ENCODE measurements around the gene DNAJC6. TPM values are rescaled to one million over a fixed set of nuclear protein-coding genes. Genes with fewer than 3 reads are reported as not detected.
"Not testable (repeated sequence)": the region's sequence is repeated elsewhere in the genome, so short reads cannot be mapped to it uniquely, and the experiment has no call there.

The DNAJC6 gene
- polyA plus RNA-seq, 3 donors, result 0.56 to 0.95 (median 0.62) TPM

DNA sequence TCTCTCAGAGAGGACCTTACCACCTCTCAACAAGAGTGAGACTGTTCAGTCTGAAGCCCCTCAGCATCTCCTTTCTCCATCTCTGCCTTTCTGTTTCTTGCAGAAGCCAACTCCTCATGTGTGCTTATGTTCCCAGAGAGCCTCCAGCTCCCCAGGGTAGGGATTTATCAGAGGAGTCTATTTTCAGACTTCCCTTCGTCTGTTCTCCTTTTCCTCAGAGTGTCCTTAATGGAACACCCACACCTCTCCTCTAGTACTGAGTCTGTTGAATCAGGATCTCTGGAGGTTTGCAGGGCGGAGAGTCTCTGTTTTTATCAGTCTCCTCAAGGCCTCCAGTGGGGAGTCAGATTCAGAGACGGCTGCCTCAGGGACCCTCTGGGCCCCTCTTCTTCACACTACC is 25.1 kb upstream of the DNAJC6 start:
- no peak overlapping the region for H3K27ac ChIP-seq (ENCODE audit: low read depth, low read length)
- 76 to 84% (median 80%) methylated on average over 3 of the region's 3 CpGs for WGBS, 3 donors

DNA sequence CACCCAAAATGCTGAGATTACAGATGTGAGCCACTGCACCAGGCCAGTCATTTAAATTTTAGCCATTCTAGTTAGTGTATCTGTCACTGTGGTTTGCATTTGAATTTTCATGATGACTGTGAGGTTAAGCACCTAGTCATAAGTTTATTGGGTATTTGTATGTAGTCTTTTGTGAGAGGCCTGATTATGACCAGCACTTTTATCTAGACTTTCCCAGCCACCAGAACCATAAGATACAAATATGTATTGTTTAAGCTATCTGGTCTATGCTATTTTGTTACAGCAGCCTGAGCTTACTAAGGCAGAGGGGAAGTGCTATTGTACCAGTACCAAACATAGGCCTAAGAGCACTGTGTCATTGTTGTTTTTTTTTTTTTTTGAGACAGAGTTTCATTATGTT is 19.9 kb upstream of the DNAJC6 start:
- no peak overlapping the region for H3K27ac ChIP-seq (ENCODE audit: low read depth, low read length)

DNA sequence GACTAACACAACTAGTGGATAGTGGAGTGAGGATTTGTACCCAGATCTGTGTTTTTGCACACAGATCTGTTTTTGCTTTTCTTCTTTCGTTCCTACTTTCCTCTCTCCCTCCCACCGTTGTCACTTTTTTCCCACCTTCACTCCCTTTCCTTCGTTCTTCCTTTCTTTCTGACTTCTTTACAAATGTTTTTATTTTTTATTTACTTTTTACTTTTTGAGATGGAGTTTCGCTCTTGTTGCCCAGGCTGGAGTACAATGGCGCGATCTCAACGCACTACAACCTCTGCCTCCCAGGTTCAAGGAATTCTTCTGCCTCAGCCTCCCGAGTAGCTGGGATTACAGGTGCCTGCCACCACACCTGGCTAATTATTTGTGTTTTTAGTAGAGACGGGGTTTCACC is 17.5 kb upstream of the DNAJC6 start:
- not testable (repeated sequence) for H3K27ac ChIP-seq (ENCODE audit: low read depth, low read length)
- 84 to 92% (median 89%) methylated on average over 9 of the region's 9 CpGs for WGBS, 3 donors

DNA sequence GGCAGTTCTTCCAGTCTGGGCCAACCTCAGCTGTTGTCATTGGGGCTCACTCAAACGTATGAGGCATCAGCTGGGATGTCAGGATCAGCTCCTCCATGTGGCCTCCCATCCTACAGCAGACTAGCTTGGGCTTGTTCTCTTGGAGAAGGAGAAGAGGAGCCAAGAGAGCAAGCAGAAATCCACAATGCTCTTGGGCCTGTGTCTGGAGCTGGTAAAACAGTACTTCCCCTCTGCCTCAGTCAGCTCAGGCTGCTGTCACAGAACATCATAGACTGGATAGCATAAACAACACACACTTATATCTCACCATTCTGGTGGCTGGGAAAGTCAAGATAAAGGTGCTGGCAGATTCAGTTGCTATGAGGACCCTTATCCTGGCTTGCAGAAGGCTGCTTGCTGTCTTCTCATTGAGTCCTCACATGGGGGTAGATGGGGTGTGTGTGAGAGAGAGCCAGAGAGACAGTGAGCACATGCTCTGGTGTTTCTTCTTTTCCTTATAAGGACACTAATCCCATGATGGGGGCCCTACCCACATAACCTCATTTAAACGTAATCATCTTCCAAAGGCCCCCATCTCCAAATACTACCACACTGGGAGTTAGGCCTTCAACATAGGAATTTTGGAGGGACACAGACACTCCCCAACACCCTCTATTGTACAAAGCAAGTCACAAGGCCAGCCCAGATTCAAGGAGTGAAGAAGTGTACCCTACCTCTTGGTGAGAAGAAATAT is 16.3 kb upstream of the DNAJC6 start:
- WGBS, 3 donors, result 82 to 87% (median 83%) methylated on average over 2 of the region's 2 CpGs

DNA sequence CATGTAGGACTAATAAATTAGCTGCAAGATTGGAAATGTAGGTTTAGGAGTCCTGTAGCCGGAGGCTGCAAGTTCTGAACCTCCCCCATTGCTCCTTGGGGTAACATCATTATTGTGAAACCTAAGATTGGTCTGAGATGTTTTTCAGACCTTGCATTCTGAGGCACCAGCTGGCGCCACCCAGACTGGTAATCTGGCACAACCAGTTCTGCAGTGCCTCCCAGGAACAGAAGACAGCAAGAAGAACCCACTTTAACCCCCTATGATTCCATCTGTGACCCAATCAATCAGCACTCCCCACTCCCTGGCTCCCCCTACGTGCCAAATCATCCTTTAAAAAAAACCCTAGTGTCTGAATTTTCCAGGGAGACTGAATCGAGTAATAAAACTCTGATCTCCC is 11.6 kb upstream of the DNAJC6 start:
- WGBS, 3 donors, result 80 to 85% (median 80%) methylated on average over 4 of the region's 4 CpGs
- no peak overlapping the region for H3K27ac ChIP-seq (ENCODE audit: low read depth, low read length)

More for the DNA sequence above, 16.3 kb upstream of the DNAJC6 start:
- H3K27ac ChIP-seq (ENCODE audit: low read depth, low read length), result no peak overlapping the region

DNA sequence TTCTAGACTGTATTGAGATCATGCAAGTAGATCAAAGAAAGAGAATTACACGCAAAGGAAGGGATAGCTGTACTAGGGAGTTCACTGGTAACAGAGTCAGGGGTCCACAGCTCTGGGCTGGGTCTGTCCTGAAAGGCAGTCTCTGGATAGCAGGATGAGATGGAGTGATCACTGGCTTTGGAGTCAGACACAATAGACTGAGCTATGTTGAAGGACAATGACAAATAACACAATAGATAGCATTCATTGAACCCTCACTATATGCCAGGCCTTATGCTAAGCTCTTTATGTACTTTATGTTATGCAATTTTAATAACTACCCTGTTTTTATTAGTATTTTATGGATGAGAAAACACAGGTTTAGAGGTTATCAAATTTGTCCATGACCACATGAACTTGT is 10.0 kb upstream of the DNAJC6 start:
- no peak overlapping the region for H3K27ac ChIP-seq (ENCODE audit: low read depth, low read length)
- 0 to 55% (median 50%) methylated on average over 1 of the region's 1 CpG for WGBS, 3 donors

DNA sequence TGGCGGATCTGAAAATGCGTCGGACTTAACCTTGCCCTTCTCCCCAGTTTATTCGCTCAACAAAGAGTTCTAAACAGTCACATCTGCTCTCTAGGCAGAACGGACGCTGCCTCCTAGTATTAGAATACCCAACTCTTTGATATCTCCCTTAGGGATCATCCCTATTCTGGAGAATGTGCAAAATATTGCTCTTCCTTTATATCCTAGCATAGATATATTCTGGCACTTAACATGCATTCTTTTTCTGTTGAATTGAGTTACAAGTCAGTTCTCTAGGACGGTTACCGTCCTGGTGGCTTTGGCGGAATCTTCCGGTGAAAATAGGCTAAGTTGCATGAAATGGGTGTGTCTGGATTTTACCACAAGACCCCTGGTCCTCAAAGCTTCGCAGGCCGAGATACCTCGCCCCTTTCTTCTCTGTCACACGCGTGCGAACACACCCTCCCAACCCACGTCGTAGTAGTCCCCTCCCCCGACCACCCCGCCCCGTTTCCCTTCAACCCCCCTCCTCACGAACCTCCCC is 501 bp upstream of the DNAJC6 start:
- WGBS, 3 donors, result 13 to 17% (median 15%) methylated on average over 22 of the region's 22 CpGs
- no peak overlapping the region for H3K27ac ChIP-seq (ENCODE audit: low read depth, low read length)

DNA sequence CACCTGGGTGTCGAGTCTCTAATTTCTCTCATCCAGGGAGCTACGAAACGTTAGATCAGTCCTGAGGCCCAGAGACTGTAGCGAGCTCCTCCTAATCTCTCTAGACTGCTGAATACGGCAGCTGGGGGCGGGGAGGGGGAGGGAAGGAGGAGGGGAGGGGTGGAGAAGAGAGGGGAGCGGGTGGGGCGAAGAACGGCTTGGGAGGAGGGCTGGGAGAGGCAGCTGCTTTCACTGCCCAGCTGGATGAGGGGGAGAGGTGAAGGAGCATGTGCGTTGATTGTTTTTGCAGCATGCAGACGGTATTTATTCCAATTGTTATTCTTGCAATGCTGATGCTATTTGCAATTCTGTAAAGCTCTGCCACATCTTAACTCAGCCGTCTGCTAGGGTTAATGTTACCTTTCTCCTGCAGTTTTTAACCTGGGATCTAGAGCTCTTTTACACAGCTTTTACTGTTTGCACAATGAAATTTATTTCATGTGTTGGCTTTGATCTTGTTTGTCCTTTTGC is 790 bp downstream of the DNAJC6 start:
- H3K27ac ChIP-seq (ENCODE audit: low read depth, low read length), result no peak overlapping the region
- WGBS, 3 donors, result 3 to 14% (median 9%) methylated on average over 12 of the region's 12 CpGs

DNA sequence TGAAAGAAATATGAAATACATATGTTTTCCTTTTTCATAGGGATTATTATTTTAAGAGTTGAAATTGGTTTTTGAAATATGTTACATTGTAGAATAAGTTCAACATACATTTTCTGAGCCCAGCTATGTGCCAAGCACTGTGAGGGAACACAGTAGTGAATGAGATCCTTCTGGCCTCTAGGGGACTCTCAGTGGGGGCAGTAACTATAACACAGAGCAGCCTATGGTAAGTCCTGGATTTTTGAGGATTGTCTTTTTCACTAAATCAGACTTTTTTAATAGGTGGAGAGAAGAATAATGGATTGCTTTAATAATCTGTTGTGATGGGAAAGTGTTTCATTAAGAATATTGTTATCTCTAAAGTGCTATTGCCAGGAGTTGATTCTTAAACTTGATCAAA is 2.4 kb downstream of the DNAJC6 start:
- H3K27ac ChIP-seq (ENCODE audit: low read depth, low read length), result no peak overlapping the region

DNA sequence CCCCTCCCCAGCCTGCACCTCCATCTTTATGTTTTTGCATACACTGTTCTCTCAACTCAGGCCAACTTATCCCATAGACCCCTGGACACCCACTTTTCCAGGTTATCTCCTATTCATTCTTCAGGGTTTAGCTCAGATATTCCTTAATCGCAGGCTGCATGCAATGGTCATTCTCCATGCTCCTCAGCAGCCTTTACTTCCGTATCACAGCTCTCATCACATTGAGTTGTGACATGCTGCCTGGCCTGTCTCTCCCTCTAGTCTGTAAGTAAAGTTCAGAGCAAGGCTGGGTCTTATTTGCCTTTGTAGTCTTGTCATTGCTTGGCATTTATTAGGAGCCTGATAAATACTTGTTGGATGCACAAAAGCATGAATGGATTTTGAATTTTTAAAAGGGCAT is 6.9 kb downstream of the DNAJC6 start:
- WGBS, 3 donors, result 79 to 84% (median 80%) methylated on average over 2 of the region's 2 CpGs
- H3K27ac ChIP-seq (ENCODE audit: low read depth, low read length), result no peak overlapping the region

DNA sequence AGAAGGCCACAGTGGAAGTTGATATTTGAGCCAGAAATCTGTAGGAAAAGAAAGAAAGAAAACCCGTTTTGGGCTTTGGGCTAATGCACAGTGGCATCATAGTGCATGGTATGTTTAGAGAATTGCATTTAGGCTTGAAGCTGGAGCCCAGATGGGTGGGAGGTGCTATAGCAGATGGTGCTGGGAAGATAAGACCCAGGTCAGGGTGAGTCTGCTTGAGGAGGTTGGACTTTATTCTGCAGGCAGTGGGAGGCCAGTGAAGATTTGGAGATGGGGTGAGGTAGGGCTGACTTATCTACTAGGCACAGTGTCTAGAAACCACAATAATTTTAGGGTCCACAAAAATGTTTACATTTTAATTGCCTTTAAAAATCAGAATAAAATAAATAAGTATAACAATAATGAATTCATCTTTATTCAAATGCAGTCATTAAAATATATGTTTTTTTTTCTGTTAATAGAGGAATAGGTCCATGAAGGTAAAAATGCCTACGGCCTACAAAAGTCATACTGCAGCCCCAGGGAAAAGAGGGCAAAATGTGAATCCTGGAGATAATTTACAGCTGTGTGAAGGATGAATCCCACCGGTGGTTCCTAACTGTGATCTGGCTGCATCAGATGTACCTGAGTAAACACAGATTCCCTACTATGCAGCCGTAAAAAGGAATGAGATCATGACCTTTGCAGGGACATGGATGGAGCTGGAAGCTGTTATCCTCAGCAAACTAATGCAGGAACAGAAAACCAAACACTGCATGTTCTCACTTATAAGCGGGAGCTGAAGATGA is 8.7 kb downstream of the DNAJC6 start:
- H3K27ac ChIP-seq (ENCODE audit: low read depth, low read length), result no peak overlapping the region
- 68 to 82% (median 76%) methylated on average over 5 of the region's 5 CpGs for WGBS, 3 donors

DNA sequence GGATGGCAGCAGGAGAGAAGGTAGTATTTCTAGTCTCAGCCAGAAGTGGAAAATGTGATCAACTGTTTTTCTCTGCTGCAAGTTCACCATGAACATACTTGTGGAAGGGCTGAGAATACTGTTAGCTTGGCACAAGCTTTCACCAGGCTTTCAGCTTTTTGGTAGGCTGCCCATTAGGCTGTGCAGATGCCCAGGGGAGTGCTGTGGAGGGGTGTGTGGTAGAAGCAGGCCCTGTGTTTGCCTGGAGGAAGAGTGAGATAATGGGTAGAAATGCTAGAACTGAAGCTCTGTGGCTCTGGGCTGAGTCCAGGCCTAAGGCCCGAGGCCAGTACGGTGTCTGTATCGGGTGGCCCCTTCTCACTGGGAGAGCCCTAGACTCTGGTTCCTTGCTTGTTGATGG is 9.8 kb downstream of the DNAJC6 start:
- no peak overlapping the region for H3K27ac ChIP-seq (ENCODE audit: low read depth, low read length)
- WGBS, 3 donors, result 87 to 96% (median 92%) methylated on average over 3 of the region's 3 CpGs

DNA sequence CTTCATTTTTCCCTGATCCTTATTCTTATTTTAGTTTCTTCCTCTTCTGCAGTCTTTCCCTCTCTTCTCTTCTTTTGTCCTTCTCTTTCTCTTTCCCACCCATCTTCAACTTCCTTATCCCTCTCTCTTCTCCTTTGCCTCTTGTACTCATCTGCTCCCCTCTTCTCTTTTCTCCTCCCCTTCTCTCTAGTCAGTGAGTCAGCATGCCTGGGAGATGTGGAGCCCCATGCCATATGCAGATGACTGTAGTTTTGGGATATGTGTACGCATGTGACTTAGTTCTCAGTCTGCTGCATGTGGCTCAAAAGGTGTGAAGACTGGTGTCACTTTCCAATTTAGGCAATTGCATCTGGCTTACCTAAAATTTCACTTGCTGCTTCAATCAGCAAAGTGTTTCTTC is 10.4 kb downstream of the DNAJC6 start:
- 88 to 96% (median 92%) methylated on average over 1 of the region's 1 CpG for WGBS, 3 donors
- H3K27ac ChIP-seq (ENCODE audit: low read depth, low read length), result no peak overlapping the region

DNA sequence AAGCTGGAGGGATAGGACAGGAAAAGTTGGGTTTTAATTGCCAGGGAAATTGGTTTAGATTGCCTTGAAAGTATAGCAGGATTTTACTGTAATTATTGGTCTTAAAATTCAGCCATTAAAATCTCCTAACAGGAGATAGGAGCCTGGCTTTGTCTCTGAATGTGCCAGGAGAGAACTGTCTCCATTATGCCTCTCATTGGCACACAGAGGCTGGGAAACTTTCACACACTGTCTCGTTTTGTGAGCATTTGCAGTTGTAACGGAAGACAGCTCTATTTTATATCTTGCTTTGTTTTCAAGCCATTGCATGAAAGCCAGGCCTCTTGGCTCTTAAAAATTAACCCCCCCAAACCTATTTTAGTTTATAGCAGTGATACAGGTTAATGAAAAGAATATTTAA is 12.5 kb downstream of the DNAJC6 start:
- no peak overlapping the region for H3K27ac ChIP-seq (ENCODE audit: low read depth, low read length)
- WGBS, 3 donors, result 21 to 30% (median 24%) methylated on average over 2 of the region's 2 CpGs

DNA sequence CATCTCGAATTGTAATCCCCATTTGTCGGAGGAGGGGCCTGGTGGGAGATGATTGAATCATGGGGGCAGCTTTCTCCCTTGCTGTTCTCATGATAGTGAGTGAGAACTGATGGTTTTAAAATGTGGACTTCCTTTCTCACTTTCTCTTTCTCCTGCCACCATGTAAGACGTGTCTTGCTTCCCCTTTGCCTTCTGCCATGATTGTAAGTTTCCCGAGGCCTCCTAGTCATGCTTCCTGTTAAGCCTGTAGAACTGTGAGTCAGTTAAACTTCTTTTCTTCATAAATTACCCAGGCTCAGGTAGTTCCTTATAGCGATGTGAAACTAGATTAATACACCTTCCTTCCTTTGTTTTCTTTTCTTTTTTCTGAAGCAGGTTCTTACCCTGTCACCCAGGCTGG is 13.9 kb downstream of the DNAJC6 start:
- WGBS, 3 donors, result 55 to 80% (median 59%) methylated on average over 5 of the region's 5 CpGs
- H3K27ac ChIP-seq (ENCODE audit: low read depth, low read length), result no peak overlapping the region

DNA sequence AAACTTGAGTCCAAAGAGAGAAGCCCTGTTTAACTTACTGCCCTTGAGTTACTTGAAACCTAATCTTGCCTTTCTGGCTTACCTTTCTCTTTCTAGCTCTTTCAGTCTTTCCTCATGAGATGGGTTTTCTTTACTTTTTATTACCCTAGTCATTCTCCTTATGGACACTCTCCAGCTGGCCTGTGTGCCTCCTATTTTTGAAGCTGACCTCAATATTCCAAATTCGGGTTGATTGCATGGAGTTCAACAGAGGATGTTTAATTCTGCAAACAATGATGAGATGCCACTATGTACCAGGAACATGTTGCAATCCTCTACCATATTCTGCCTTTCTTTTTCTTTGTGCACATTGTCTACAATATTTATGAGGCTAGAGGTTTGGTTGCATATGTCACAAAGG is 20.7 kb downstream of the DNAJC6 start:
- WGBS, 3 donors, result 80 to 91% (median 83%) methylated on average over 1 of the region's 1 CpG
- no peak overlapping the region for H3K27ac ChIP-seq (ENCODE audit: low read depth, low read length)

DNA sequence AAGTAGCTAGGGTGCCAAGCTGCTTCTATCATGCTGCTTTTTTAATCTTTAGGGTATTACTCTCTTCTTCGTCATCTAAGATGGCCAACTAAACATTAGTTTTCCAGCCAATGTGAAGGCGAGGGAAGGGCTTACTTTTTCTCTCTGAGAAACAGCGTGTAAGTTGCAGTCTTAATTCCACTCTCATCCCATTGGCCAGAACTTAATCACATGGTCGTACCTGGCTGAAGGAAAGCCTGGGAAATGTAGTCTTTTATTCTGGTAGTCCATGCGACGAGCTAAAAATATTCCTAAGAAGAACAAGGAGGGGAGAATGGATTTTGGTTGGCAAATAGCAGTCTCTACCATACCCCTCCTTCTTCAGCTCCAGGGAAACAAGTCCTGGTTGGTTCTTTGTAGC is 21.5 kb downstream of the DNAJC6 start:
- no peak overlapping the region for H3K27ac ChIP-seq (ENCODE audit: low read depth, low read length)
- WGBS, 3 donors, result 71 to 79% (median 77%) methylated on average over 6 of the region's 6 CpGs

DNA sequence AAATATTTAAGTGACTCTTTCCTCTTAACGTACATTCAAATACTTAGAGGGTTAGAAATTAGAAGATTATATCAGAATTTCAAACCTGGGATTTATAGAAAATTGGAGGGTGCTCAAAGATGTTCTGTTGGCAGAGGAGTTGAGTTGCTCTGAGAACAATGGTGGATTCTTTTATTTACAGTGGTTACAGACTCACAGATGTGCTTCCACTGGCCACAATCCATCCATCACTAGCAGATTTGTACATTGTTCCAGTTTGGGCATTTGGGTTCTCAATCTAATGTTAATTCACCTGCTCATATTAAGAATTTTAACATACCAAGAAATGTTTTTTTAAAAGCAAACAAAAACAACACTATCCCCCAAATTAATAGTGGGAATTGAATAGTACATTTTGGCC is 23.5 kb downstream of the DNAJC6 start:
- H3K27ac ChIP-seq (ENCODE audit: low read depth, low read length), result no peak overlapping the region
- WGBS, 3 donors, result 78 to 97% (median 84%) methylated on average over 1 of the region's 1 CpG

DNA sequence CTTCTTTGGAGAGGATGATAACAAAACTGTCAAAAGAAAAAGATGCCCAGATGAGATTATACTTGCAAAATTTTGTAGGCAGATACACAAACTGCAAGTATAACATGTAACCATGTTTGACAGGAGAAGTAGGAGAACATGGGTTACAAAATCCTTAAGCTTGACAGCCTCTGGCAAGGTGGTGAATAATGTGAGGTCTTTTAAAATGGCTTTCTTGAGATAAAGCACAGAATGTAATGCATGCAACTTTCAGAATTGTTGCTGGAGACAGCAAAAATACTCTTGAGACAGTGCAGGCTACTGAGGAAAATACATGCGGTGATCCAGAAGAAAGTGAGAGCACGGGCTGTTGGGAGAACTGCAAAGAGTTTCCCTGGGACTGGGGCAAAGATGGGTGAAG is 24.7 kb downstream of the DNAJC6 start:
- WGBS, 3 donors, result 76 to 81% (median 80%) methylated on average over 2 of the region's 2 CpGs
- no peak overlapping the region for H3K27ac ChIP-seq (ENCODE audit: low read depth, low read length)
